NT2/D1 (cell line): ENCODE data around the gene TANC1.

Experiments used
- YY1 ChIP-seq: IDR thresholded peaks from 2 replicates; pipeline ENCODE4 v1.6.1; 2011; ENCODE audit not compliant: insufficient read length, insufficient read depth
- ZNF274 ChIP-seq: IDR thresholded peaks from 2 replicates; pipeline ENCODE4 v1.6.1; 2011; ENCODE audit warnings: mild to moderate bottlenecking, low read depth, low read length

- TF ChIP-seq ZNF274 = no peak
- TF ChIP-seq YY1 = no peak
Observed at GRCh38 chr2:159208438-159208837, 240.0 kb downstream of the TANC1 start.
